Measurements from ENCODE around the gene CDH5. TPM values are rescaled to one million over a fixed set of nuclear protein-coding genes. Genes with fewer than 3 reads are reported as not detected.

The CDH5 gene
- total RNA-seq, 1 donor from 2014 or later: not detected

DNA sequence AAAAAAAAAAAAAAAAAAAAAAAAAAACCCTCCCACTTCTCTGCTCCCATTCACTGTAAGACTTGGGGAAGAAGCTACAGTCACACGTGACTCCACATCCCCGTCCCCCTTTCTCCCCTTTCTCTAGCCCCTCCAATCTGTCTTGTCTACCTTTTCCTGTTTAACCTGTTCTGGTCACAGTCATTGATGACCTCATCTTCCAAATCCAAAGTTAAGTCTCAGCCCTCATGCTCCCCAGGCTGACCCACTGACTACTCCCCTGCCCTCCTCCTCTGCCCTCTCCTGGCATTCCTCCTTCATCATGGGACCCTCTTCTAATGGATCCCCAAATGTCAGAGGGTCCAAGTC lies 1.6 kb upstream of the CDH5 start:
- no peak overlapping the region for H3K4me3 ChIP-seq
- no peak overlapping the region for H3K9ac ChIP-seq
- H3K27me3 ChIP-seq: no peaks in the 10 kb centered on the region
- peaks cover 9% of the 10 kb centered on the region for H3F3A ChIP-seq (ENCODE audit: low read depth)
- no peaks in the 10 kb centered on the region for H3K36me3 Mint-ChIP-seq
- H3K4me3 Mint-ChIP-seq: no peak overlapping the region
- no peak overlapping the region for H3K27ac ChIP-seq
- no peaks in the 10 kb centered on the region for H3K9me3 ChIP-seq (ENCODE audit: low read depth)
- H3K9me3 Mint-ChIP-seq: no peaks in the 10 kb centered on the region
- peaks cover 39% of the 10 kb centered on the region for H3K4me1 Mint-ChIP-seq
- H3K79me2 ChIP-seq (ENCODE audit: low read depth): no peaks in the 10 kb centered on the region
- no peak overlapping the region for H2AFZ ChIP-seq (replicated peaks)
- peaks cover 39% of the 10 kb centered on the region for H3K4me1 ChIP-seq
- H3K36me3 ChIP-seq: no peaks in the 10 kb centered on the region
- H3K4me2 ChIP-seq: peak overlapping the region; percentile 72
- peak overlapping the region; percentile 12 for H3K27ac Mint-ChIP-seq
- no peaks in the 10 kb centered on the region for H4K20me1 ChIP-seq (ENCODE audit: low read depth)
- no peak for DNase-seq (ENCODE audit: low spot score)
- TF ChIP-seq EZH2 (IDR thresholded peaks at IDR 0.05) (no peak), EZH2phosphoT487 (IDR thresholded peaks at IDR 0.05) (no peak)
- TF ChIP-seq, protein P1, sequence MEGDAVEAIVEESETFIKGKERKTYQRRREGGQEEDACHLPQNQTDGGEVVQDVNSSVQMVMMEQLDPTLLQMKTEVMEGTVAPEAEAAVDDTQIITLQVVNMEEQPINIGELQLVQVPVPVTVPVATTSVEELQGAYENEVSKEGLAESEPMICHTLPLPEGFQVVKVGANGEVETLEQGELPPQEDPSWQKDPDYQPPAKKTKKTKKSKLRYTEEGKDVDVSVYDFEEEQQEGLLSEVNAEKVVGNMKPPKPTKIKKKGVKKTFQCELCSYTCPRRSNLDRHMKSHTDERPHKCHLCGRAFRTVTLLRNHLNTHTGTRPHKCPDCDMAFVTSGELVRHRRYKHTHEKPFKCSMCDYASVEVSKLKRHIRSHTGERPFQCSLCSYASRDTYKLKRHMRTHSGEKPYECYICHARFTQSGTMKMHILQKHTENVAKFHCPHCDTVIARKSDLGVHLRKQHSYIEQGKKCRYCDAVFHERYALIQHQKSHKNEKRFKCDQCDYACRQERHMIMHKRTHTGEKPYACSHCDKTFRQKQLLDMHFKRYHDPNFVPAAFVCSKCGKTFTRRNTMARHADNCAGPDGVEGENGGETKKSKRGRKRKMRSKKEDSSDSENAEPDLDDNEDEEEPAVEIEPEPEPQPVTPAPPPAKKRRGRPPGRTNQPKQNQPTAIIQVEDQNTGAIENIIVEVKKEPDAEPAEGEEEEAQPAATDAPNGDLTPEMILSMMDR (IDR thresholded peaks at IDR 0.05): no peak
- peaks cover 14% of the 10 kb centered on the region for H3K27me3 Mint-ChIP-seq (ENCODE audit: insufficient read depth, low read depth)

DNA sequence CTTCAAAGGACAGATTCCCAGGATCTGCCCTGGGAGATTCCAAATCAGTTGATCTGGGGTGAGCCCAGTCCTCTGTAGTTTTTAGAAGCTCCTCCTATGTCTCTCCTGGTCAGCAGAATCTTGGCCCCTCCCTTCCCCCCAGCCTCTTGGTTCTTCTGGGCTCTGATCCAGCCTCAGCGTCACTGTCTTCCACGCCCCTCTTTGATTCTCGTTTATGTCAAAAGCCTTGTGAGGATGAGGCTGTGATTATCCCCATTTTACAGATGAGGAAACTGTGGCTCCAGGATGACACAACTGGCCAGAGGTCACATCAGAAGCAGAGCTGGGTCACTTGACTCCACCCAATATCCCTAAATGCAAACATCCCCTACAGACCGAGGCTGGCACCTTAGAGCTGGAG lies 840 bp upstream of the CDH5 start:
- Histone ChIP-seq H3K4me2 (no peak overlapping the region), H3K4me1 (peaks cover 39% of the 10 kb centered on the region), H3K4me3 (no peak overlapping the region), H3K27me3 (no peaks in the 10 kb centered on the region), H3K79me2 (ENCODE audit: low read depth) (no peaks in the 10 kb centered on the region), H4K20me1 (ENCODE audit: low read depth) (no peaks in the 10 kb centered on the region), H3K27ac (no peak overlapping the region), H3K36me3 (no peaks in the 10 kb centered on the region), H3K9ac (no peak overlapping the region), H2AFZ (replicated peaks) (no peak overlapping the region), H3F3A (ENCODE audit: low read depth) (peaks cover 9% of the 10 kb centered on the region), H3K9me3 (ENCODE audit: low read depth) (no peaks in the 10 kb centered on the region)
- Mint-ChIP-seq H3K9me3 (no peaks in the 10 kb centered on the region), H3K27ac (no peak overlapping the region), H3K36me3 (no peaks in the 10 kb centered on the region), H3K4me1 (peaks cover 42% of the 10 kb centered on the region), H3K4me3 (no peak overlapping the region), H3K27me3 (ENCODE audit: insufficient read depth, low read depth) (peaks cover 14% of the 10 kb centered on the region)
- TF ChIP-seq EZH2phosphoT487 (IDR thresholded peaks at IDR 0.05): no peak
- TF ChIP-seq, protein P1 (IDR thresholded peaks at IDR 0.05): no peak
- TF ChIP-seq EZH2 (IDR thresholded peaks at IDR 0.05): no peak
- DNase-seq (ENCODE audit: low spot score): no peak

DNA sequence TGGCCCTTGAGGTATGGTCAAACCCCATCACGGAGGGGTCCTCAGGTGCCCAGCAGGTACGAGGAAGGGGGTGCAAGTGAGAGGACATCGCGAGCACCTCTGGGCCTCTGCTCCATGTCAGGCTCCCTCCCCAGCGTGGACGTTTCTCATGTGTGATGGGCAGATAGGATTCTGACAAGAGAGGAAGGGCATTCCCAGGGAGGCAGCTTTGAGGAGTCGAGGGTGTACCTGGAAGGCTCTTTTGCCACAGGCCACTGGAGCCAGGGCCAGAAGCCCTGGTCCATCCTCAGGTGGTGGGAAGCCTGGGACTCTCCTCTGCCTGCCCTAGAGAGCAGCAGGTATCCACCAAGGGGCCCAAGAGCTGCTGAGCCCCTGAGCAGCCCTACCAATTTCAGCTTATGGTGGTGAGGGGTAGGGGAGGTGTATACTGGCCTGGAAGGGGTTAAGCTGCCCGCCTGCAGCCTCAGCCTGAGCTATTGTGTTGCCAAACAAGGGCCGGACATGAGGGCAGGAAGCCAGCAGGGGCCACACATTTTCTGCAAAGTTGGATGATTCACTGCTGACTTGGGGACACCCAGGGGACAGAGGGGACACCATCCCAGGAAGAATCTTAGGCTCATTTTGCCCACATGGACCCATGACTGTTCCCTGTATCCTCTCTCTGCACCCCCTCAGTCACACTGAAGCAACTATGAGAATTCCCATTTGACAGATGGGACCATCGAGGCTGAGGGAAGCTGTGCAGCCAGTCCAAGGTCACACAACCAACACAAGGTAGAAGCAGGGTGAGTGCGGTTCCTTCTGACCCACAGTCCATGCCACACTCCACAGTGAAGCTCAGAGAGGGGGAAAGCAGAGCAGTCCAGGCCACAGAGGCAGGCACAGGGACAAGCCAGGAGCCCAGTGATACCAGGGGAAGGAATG lies 1.7 kb downstream of the CDH5 start:
- TF ChIP-seq EZH2 (IDR thresholded peaks at IDR 0.05): no peak
- no peak for TF ChIP-seq EZH2phosphoT487 (IDR thresholded peaks at IDR 0.05)
- TF ChIP-seq, protein P1 (IDR thresholded peaks at IDR 0.05): no peak
- Histone ChIP-seq H3K4me1 (peaks cover 43% of the 10 kb centered on the region), H3K4me3 (no peak overlapping the region), H4K20me1 (ENCODE audit: low read depth) (no peaks in the 10 kb centered on the region), H3K4me2 (peak overlapping the region; percentile 16), H3K27ac (no peak overlapping the region), H3K79me2 (ENCODE audit: low read depth) (no peaks in the 10 kb centered on the region), H2AFZ (replicated peaks) (peak overlapping the region; percentile 79), H3F3A (ENCODE audit: low read depth) (peaks cover 9% of the 10 kb centered on the region), H3K27me3 (no peaks in the 10 kb centered on the region), H3K9ac (no peak overlapping the region), H3K9me3 (ENCODE audit: low read depth) (no peaks in the 10 kb centered on the region), H3K36me3 (no peaks in the 10 kb centered on the region)
- Mint-ChIP-seq H3K9me3 (no peaks in the 10 kb centered on the region), H3K27ac (peak overlapping the region; percentile 68), H3K27me3 (ENCODE audit: insufficient read depth, low read depth) (peaks cover 13% of the 10 kb centered on the region), H3K4me1 (peaks cover 44% of the 10 kb centered on the region), H3K36me3 (no peaks in the 10 kb centered on the region), H3K4me3 (no peak overlapping the region)
- DNase-seq (ENCODE audit: low spot score): peak; percentile 44

Data from neural progenitor cell (in vitro differentiated cells).